GM15510 (cell line): ENCODE results near the gene TFEB.

Experiments used
- POLR2A ChIP-seq: IDR thresholded peaks from 3 replicates; pipeline ENCODE4 v1.6.1; 2011; ENCODE audit warnings: borderline replicate concordance; ENCODE audit not compliant: insufficient read length; ENCODE audit errors: extremely low read depth

The TFEB gene

GRCh38 chr6:41733707-41734665, 1.4 kb downstream of the TFEB start:
- peak; percentile 62 for TF ChIP-seq POLR2A

GRCh38 chr6:41733360-41733706, 2.1 kb downstream of the TFEB start:
- no peak for TF ChIP-seq POLR2A

- TF ChIP-seq POLR2A = peak; percentile 37
Observed at GRCh38 chr6:41732591-41733359, 2.6 kb downstream of the TFEB start.

- TF ChIP-seq POLR2A = no peak
Observed at GRCh38 chr6:41732149-41732548, 3.3 kb downstream of the TFEB start.

GRCh38 chr6:41731561-41732086, 3.8 kb downstream of the TFEB start:
- TF ChIP-seq POLR2A = no peak

- no peak for TF ChIP-seq POLR2A
Observed at GRCh38 chr6:41730531-41731436, 4.6 kb downstream of the TFEB start.

- TF ChIP-seq POLR2A = no peak
Observed at GRCh38 chr6:41729624-41730023, 5.8 kb downstream of the TFEB start.

GRCh38 chr6:41728954-41729353, 6.5 kb downstream of the TFEB start:
- TF ChIP-seq POLR2A = no peak

GRCh38 chr6:41728073-41728936, 7.1 kb downstream of the TFEB start:
- TF ChIP-seq POLR2A = no peak

- no peak for TF ChIP-seq POLR2A
Observed at GRCh38 chr6:41727705-41728072, 7.7 kb downstream of the TFEB start.

- no peak for TF ChIP-seq POLR2A
Observed at GRCh38 chr6:41726876-41727275, 8.5 kb downstream of the TFEB start.

- no peak for TF ChIP-seq POLR2A
Observed at GRCh38 chr6:41724586-41725501, 10.6 kb downstream of the TFEB start.

GRCh38 chr6:41724228-41724580, 11.2 kb downstream of the TFEB start:
- TF ChIP-seq POLR2A = no peak

- peak; percentile 71 for TF ChIP-seq POLR2A
Observed at GRCh38 chr6:41723530-41724227, 11.7 kb downstream of the TFEB start.
